ENCODE results near the gene TRAK2.

DNA sequence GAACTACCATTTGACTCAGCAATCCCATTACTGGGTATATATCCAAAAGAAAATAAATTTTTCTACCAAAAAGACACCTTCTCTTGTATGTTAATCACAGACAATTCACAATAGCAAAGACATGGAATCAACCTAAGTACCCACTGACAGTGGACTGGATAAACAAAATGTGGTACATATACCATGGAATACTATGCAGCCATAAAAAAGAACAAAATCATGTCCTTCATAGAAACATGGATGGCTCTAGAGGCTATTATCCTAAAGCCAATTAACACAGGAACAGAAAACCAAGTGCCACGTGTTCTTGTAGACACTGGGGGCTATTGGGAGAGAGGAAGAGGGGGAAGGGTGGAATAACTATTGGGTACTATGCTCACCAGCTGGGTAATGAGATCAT, 121.8 kb downstream of the TRAK2 start:
- TF ChIP-seq, protein P1, sequence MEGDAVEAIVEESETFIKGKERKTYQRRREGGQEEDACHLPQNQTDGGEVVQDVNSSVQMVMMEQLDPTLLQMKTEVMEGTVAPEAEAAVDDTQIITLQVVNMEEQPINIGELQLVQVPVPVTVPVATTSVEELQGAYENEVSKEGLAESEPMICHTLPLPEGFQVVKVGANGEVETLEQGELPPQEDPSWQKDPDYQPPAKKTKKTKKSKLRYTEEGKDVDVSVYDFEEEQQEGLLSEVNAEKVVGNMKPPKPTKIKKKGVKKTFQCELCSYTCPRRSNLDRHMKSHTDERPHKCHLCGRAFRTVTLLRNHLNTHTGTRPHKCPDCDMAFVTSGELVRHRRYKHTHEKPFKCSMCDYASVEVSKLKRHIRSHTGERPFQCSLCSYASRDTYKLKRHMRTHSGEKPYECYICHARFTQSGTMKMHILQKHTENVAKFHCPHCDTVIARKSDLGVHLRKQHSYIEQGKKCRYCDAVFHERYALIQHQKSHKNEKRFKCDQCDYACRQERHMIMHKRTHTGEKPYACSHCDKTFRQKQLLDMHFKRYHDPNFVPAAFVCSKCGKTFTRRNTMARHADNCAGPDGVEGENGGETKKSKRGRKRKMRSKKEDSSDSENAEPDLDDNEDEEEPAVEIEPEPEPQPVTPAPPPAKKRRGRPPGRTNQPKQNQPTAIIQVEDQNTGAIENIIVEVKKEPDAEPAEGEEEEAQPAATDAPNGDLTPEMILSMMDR (conservative IDR thresholded peaks at IDR 0.05 in 1 of 2, IDR thresholded peaks at IDR 0.05 in 1 of 2; ENCODE audit: extremely low read depth in 1 of 2, insufficient read depth in 1 of 2, low read depth in 1 of 2, low read length in 2 of 2): no peak
- TF ChIP-seq EZH2 (IDR thresholded peaks at IDR 0.05; ENCODE audit: borderline replicate concordance, low read length): no peak

Measured in mammary epithelial cell (primary cell).